Stomach (tissue), 9 donors: ENCODE results near the gene ANTXRL. TPM values are rescaled to one million over a fixed set of nuclear protein-coding genes. Genes with fewer than 3 reads are reported as not detected.
A peak's percentile ranks its signal among the peaks of the same experiment; 100 is the strongest.

ENCODE experiments used
- DNase-seq, 2 donors: peaks; one replicate each; pipeline versions ENCODE4 v3.0.0 to v3.0.0-alpha.2; 2013 to 2019
- H3K27ac ChIP-seq, 5 donors: fragments of 200-600 bp in 4 of 5; sonication (generic) in 4 of 5; one replicate each; pipeline ENCODE4 v1.5.1; 2013 to 2019; ENCODE audit warnings: mild to moderate bottlenecking in 1 of 5, moderate library complexity in 1 of 5
- H3K27me3 ChIP-seq, 3 donors: fragments of 200-600 bp; sonication (generic); one replicate each; pipeline ENCODE4 v1.5.1; 2017 to 2019; ENCODE audit warnings: mixed run types in 1 of 3
- H3K36me3 ChIP-seq, 4 donors: fragments of 200-600 bp; sonication (generic); 1 replicate in 3 of 4; 2 replicates in 1 of 4; pipeline ENCODE4 v1.5.1; 2016 to 2019
- H3K4me1 ChIP-seq, 4 donors: fragments of 200-600 bp; sonication (generic); one replicate each; pipeline ENCODE4 v1.5.1; 2016 to 2019
- H3K4me3 ChIP-seq, 4 donors: fragments of 200-600 bp; sonication (generic) in 3 of 4; one replicate each; pipeline ENCODE4 v1.5.1; 2016 to 2019; ENCODE audit warnings: mild to moderate bottlenecking in 1 of 4
- H3K9me3 ChIP-seq, 4 donors: fragments of 200-600 bp; sonication (generic); one replicate each; pipeline ENCODE4 v1.5.1; 2016 to 2019
- EP300 ChIP-seq: sonication (generic); formaldehyde crosslinking; IDR thresholded peaks from one replicate; pipeline ENCODE4 v1.6.1; 2017; ENCODE audit warnings: antibody characterized with exemption
- POLR2A ChIP-seq, 4 donors: fragments of 450-650 bp; IDR thresholded peaks; one replicate each; pipeline ENCODE4 v1.6.1; 2016; ENCODE audit warnings: antibody characterized with exemption in 4 of 4, control low read depth in 2 of 4, mild to moderate bottlenecking in 1 of 4, moderate library complexity in 1 of 4
- POLR2AphosphoS5 ChIP-seq, 3 donors: sonication (generic); formaldehyde crosslinking; IDR thresholded peaks; one replicate each; pipeline ENCODE4 v1.6.1; 2016; ENCODE audit warnings: antibody characterized with exemption in 3 of 3
- WGBS, 5 donors: extraction: QIAGEN DNeasy Blood & Tissue Kit in 3 of 5; methylation state at CpG; one replicate each; pipeline versions ENCODE4 v1.1.5 to v1.1.7; 2013 to 2018; 5-methylcytosine and 5-hydroxymethylcytosine counted together
- intact Hi-C: fragments of 100-400 bp; cut with DNase I; formaldehyde crosslinking; loops from one replicate; pipeline ENCODE4 v1.15.1; 2023; ENCODE audit warnings: low total_unique reads
- polyA plus RNA-seq, 3 donors: library from polyadenylated mRNA; stranded (reverse); fragments of 200-250 nt; gene quantifications; one replicate each; pipeline ENCODE4 v1.2.3, GENCODE V29; 2013
- total RNA-seq, 5 donors: library from RNA; depleted of rRNA; stranded (reverse); fragments of >200 nt; gene quantifications; one replicate each; pipeline versions ENCODE4 v1.1.0 to v1.2.3, GENCODE V29; 2014 to 2016
- TF ChIP-seq, protein P1 (sequence below), 7 experiments: fragments of 450-650 bp in 4 of 7; fragments of 200-600 bp in 3 of 7; sonication (generic) in 3 of 7; IDR thresholded peaks; one replicate each; pipeline ENCODE4 v1.5.1; 2016 to 2019; ENCODE audit warnings: antibody characterized with exemption in 7 of 7, control low read depth in 2 of 7, mild to moderate bottlenecking in 1 of 7
- donor health status: healthy with polysubstance abuse.
- donor health status: Bipolar disorder and iron deficiency.
- donor health status: healthy.

ANTXRL gene
- total and polyA plus RNA-seq, 8 donors: not detected

DNA sequence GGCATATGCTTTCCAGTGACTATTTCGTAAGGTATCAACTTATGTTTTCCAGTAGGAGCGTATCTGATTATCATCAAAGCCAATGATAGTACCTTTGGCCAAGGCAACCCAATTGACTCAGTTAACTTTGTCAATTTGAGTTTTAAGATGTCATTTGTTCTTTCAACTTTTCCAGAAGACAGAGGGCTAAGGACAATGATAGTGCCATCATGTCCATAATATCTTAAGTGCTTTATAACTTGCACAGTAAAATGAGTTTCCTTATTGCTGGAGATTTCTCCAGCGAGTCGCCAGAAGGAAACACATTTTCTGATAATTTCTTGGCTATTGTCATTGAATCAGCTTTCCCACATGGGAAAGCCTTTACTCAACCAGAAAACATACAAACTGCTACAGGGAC lies 35.0 kb downstream of the ANTXRL start:
- Histone ChIP-seq H3K27ac (no peak overlapping the region), H3K27me3 (no peaks in the 10 kb centered on the region), H3K9me3 (no peaks in the 10 kb centered on the region), H3K4me1 (no peaks in the 10 kb centered on the region), H3K4me3 (no peak overlapping the region), H3K36me3 (no peaks in the 10 kb centered on the region)
- intact Hi-C loops: no loop called here
- 91 to 99% (median 93%) methylated on average over 4 of the region's 4 CpGs for WGBS, 5 donors
- TF ChIP-seq, protein P1, sequence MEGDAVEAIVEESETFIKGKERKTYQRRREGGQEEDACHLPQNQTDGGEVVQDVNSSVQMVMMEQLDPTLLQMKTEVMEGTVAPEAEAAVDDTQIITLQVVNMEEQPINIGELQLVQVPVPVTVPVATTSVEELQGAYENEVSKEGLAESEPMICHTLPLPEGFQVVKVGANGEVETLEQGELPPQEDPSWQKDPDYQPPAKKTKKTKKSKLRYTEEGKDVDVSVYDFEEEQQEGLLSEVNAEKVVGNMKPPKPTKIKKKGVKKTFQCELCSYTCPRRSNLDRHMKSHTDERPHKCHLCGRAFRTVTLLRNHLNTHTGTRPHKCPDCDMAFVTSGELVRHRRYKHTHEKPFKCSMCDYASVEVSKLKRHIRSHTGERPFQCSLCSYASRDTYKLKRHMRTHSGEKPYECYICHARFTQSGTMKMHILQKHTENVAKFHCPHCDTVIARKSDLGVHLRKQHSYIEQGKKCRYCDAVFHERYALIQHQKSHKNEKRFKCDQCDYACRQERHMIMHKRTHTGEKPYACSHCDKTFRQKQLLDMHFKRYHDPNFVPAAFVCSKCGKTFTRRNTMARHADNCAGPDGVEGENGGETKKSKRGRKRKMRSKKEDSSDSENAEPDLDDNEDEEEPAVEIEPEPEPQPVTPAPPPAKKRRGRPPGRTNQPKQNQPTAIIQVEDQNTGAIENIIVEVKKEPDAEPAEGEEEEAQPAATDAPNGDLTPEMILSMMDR (IDR thresholded peaks at IDR 0.05): no peak
- TF ChIP-seq EP300: no peak
- TF ChIP-seq POLR2A (IDR thresholded peaks at IDR 0.05): no peak
- TF ChIP-seq POLR2AphosphoS5 (IDR thresholded peaks at IDR 0.05): no peak
- no peak for DNase-seq

DNA sequence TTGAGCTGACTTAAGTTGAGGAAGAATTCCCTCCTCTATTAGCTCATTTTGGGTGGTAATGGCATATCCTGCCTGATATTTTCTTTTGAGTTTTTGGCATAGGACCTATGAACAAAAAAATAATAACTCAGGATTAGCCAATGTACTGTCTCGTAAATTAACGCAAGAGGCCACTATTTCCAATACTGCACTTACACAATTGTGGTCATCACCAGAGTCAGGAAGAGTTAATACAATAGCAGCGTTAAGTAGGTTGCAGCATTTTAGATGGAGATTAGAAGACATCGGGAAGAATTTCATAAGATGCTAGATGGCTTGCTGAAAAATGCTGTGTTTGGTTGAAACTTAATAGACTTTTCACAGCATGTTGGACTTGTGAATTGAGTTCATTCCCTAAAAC lies 36.4 kb downstream of the ANTXRL start:
- TF ChIP-seq POLR2A (IDR thresholded peaks at IDR 0.05) (no peak), EP300 (no peak)
- TF ChIP-seq, protein P1 (IDR thresholded peaks at IDR 0.05): no peak
- 70 to 86% (median 81%) methylated on average over 4 of the region's 4 CpGs for WGBS, 5 donors
- no peak for DNase-seq
- Histone ChIP-seq H3K27ac (no peak overlapping the region), H3K9me3 (no peaks in the 10 kb centered on the region), H3K4me1 (no peaks in the 10 kb centered on the region), H3K27me3 (no peaks in the 10 kb centered on the region), H3K4me3 (no peak overlapping the region), H3K36me3 (no peaks in the 10 kb centered on the region)
- intact Hi-C loops: no loop called here

DNA sequence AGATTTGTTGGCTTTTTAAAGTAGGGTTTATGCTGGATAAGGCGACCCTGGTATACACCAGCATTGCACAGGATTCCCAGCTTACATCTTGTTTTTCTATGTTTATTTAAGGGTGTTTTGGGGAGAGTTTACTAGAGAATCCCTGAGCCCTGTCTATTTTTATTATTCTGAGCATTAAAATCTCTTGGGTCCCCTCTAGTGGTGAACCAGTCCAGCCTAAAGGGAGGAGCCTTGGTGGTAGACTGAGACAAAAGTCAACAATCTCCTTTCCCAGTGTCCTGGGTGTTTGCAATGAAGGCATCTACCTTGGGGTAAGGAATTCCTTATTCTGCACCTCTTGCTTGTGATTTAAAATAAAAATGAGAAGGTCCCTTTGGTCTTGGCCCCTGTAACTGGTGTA lies 38.2 kb downstream of the ANTXRL start:
- Histone ChIP-seq H3K4me3 (no peak overlapping the region), H3K9me3 (no peaks in the 10 kb centered on the region), H3K27ac (no peak overlapping the region), H3K36me3 (no peaks in the 10 kb centered on the region), H3K4me1 (no peaks in the 10 kb centered on the region), H3K27me3 (no peaks in the 10 kb centered on the region)
- DNase-seq: no peak
- no peak for TF ChIP-seq POLR2AphosphoS5 (IDR thresholded peaks at IDR 0.05)
- TF ChIP-seq EP300: no peak
- TF ChIP-seq, protein P1 (IDR thresholded peaks at IDR 0.05): peak in 2 of 7 experiments; percentile 7
- intact Hi-C loops: no loop called here
- WGBS, 5 donors: 85 to 92% (median 88%) methylated on average over 1 of the region's 1 CpG

DNA sequence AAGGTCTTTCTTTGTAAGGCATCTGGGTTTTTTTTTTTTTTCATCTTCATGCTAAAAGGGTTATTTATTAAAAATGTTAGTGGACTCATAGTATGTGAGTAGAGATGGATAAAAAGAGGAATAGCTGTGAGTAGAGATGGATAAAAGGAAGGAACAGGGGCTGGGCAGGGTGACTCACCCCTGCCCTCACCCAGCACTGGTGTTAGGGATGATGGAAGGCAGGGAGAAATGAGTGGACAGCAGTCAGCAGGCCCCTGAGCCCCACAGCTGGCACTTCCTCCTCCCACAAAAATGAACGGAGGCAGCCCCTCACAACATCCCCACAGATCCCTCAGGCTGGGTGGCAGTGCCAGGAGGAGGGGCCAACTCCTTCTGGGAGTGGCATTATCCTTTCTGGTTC lies 39.3 kb downstream of the ANTXRL start:
- 30 to 73% (median 46%) methylated on average over 1 of the region's 1 CpG for WGBS, 5 donors
- intact Hi-C loops: no loop called here
- Histone ChIP-seq H3K27ac (no peak overlapping the region), H3K4me3 (no peak overlapping the region), H3K27me3 (no peaks in the 10 kb centered on the region), H3K9me3 (no peaks in the 10 kb centered on the region), H3K4me1 (no peaks in the 10 kb centered on the region), H3K36me3 (no peaks in the 10 kb centered on the region)
- TF ChIP-seq POLR2AphosphoS5 (IDR thresholded peaks at IDR 0.05) (no peak), EP300 (no peak)
- no peak for DNase-seq

DNA sequence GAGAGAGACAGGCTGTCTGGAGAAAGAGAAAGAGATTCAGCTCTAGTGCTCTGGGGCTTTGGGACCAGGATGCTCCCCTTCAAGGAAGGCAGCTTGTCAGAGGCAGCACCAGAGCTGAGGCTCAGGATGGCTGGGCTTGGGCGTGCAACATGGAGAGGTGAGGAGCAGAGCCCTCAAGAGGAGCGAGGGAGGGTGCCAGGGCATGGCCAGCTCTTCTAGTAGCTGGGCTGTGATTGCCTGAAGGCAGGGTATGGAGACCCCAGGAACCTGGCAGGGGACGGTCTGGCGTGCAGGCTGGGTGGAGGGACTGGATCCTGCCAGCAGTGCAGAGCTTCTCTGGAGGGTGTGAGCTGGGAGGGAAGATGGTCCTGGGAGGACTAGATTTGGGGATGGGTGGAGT lies 40.2 kb downstream of the ANTXRL start:
- H3K36me3 ChIP-seq: no peaks in the 10 kb centered on the region
- no peaks in the 10 kb centered on the region for H3K4me1 ChIP-seq
- intact Hi-C loops: no loop called here
- H3K27me3 ChIP-seq: no peaks in the 10 kb centered on the region
- no peak for TF ChIP-seq POLR2A (IDR thresholded peaks at IDR 0.05)
- TF ChIP-seq EP300: no peak
- no peak for TF ChIP-seq POLR2AphosphoS5 (IDR thresholded peaks at IDR 0.05)
- TF ChIP-seq, protein P1 (IDR thresholded peaks at IDR 0.05): no peak
- no peaks in the 10 kb centered on the region for H3K9me3 ChIP-seq
- H3K4me3 ChIP-seq: no peak overlapping the region
- no peak overlapping the region for H3K27ac ChIP-seq
- no peak for DNase-seq
- WGBS, 5 donors: 82 to 95% (median 94%) methylated on average over 4 of the region's 4 CpGs
